SJSA1 (cell line): ENCODE data around the gene CDKAL1. TPM values are rescaled to one million over a fixed set of nuclear protein-coding genes. Genes with fewer than 3 reads are reported as not detected.

Experiments
- DNase-seq, 2 experiments: peaks; one replicate each; pipeline ENCODE4 v3.0.0-alpha.2; 2015 to 2020; ENCODE audit warnings: low spot score in 2 of 2, low read depth in 1 of 2
- H3K27ac ChIP-seq: fragments of 250-450 bp; sonication (Bioruptor Pico); 2 replicates; pipeline ENCODE4 v1.5.1; 2020; ENCODE audit warnings: mild to moderate bottlenecking, moderate library complexity
- H3K27me3 ChIP-seq: fragments of 250-450 bp; sonication (Bioruptor Pico); replicated peaks from 2 replicates; pipeline ENCODE4 v1.5.1; 2020; ENCODE audit warnings: mild to moderate bottlenecking, moderate library complexity
- H3K36me3 ChIP-seq: fragments of 250-450 bp; sonication (Bioruptor Pico); 2 replicates; pipeline ENCODE4 v1.5.1; 2020; ENCODE audit warnings: mild to moderate bottlenecking
- H3K4me1 ChIP-seq: fragments of 250-450 bp; sonication (Bioruptor Pico); replicated peaks from 2 replicates; pipeline ENCODE4 v1.6.1; 2021; ENCODE audit warnings: mild to moderate bottlenecking
- H3K4me3 ChIP-seq: fragments of 250-450 bp; sonication (Bioruptor Pico); 2 replicates; pipeline ENCODE4 v1.5.1; 2020; ENCODE audit warnings: mild to moderate bottlenecking
- H3K9me3 ChIP-seq: fragments of 250-450 bp; sonication (Bioruptor Pico); replicated peaks from 2 replicates; pipeline ENCODE4 v1.5.1; 2020; ENCODE audit warnings: mild to moderate bottlenecking
- total RNA-seq: library from RNA; depleted of rRNA; stranded (reverse); fragments of >200 nt; shearing (Covaris generic); gene quantifications from 2 replicates; pipeline ENCODE4 v1.2.3, GENCODE V29; 2014

The CDKAL1 gene
- total RNA-seq, 1 experiment from 2014 or later = 25.7 TPM

GRCh38 chr6:21259660-21260059 lies 725.4 kb downstream of the CDKAL1 start:
- Histone ChIP-seq H3K4me1 (no peaks in the 10 kb centered on the region), H3K9me3 (no peaks in the 10 kb centered on the region), H3K36me3 (no peaks in the 10 kb centered on the region), H3K27ac (no peak overlapping the region), H3K27me3 (no peaks in the 10 kb centered on the region), H3K4me3 (no peak overlapping the region)
- DNase-seq = no peak

- no peaks in the 10 kb centered on the region for H3K9me3 ChIP-seq
- DNase-seq = no peak
- no peak overlapping the region for H3K4me3 ChIP-seq
- no peak overlapping the region for H3K27ac ChIP-seq
- H3K4me1 ChIP-seq = peaks cover 12% of the 10 kb centered on the region
- no peaks in the 10 kb centered on the region for H3K27me3 ChIP-seq
- H3K36me3 ChIP-seq = no peaks in the 10 kb centered on the region
These were observed 728.2 kb downstream of the CDKAL1 start for GRCh38 chr6:21262504-21262903.

- Histone ChIP-seq H3K4me1 (peaks cover 12% of the 10 kb centered on the region), H3K4me3 (no peak overlapping the region), H3K27ac (no peak overlapping the region), H3K27me3 (no peaks in the 10 kb centered on the region), H3K9me3 (no peaks in the 10 kb centered on the region), H3K36me3 (no peaks in the 10 kb centered on the region)
- DNase-seq = no peak
These were observed 729.5 kb downstream of the CDKAL1 start for GRCh38 chr6:21263531-21264287.

- peaks cover 12% of the 10 kb centered on the region for H3K4me1 ChIP-seq
- no peaks in the 10 kb centered on the region for H3K36me3 ChIP-seq
- H3K4me3 ChIP-seq = no peak overlapping the region
- no peaks in the 10 kb centered on the region for H3K9me3 ChIP-seq
- no peaks in the 10 kb centered on the region for H3K27me3 ChIP-seq
- no peak overlapping the region for H3K27ac ChIP-seq
- DNase-seq = no peak
These were observed 730.2 kb downstream of the CDKAL1 start for GRCh38 chr6:21264288-21265033.

GRCh38 chr6:21265034-21265729 lies 730.9 kb downstream of the CDKAL1 start:
- no peaks in the 10 kb centered on the region for H3K9me3 ChIP-seq
- DNase-seq = no peak
- no peak overlapping the region for H3K27ac ChIP-seq
- no peaks in the 10 kb centered on the region for H3K36me3 ChIP-seq
- H3K4me3 ChIP-seq = no peak overlapping the region
- H3K4me1 ChIP-seq = peaks cover 12% of the 10 kb centered on the region
- H3K27me3 ChIP-seq = no peaks in the 10 kb centered on the region

- H3K27me3 ChIP-seq = no peaks in the 10 kb centered on the region
- DNase-seq = peak in 1 of 2 experiments; percentile 8
- H3K27ac ChIP-seq = no peak overlapping the region
- H3K36me3 ChIP-seq = no peaks in the 10 kb centered on the region
- H3K4me3 ChIP-seq = no peak overlapping the region
- H3K4me1 ChIP-seq = peaks cover 12% of the 10 kb centered on the region
- no peaks in the 10 kb centered on the region for H3K9me3 ChIP-seq
These were observed 731.4 kb downstream of the CDKAL1 start for GRCh38 chr6:21265730-21266044.

- Histone ChIP-seq H3K9me3 (no peaks in the 10 kb centered on the region), H3K27ac (no peak overlapping the region), H3K4me3 (no peak overlapping the region), H3K4me1 (peaks cover 4% of the 10 kb centered on the region), H3K27me3 (no peaks in the 10 kb centered on the region), H3K36me3 (no peaks in the 10 kb centered on the region)
- DNase-seq = no peak
These were observed 736.5 kb downstream of the CDKAL1 start for GRCh38 chr6:21270636-21271201.

- Histone ChIP-seq H3K27me3 (no peaks in the 10 kb centered on the region), H3K9me3 (no peaks in the 10 kb centered on the region), H3K4me3 (no peak overlapping the region), H3K27ac (no peak overlapping the region), H3K4me1 (no peaks in the 10 kb centered on the region), H3K36me3 (no peaks in the 10 kb centered on the region)
- DNase-seq = no peak
These were observed 737.3 kb downstream of the CDKAL1 start for GRCh38 chr6:21271428-21272155.

GRCh38 chr6:21273451-21273850 lies 739.2 kb downstream of the CDKAL1 start:
- no peak overlapping the region for H3K27ac ChIP-seq
- no peak for DNase-seq
- H3K27me3 ChIP-seq = no peaks in the 10 kb centered on the region
- no peaks in the 10 kb centered on the region for H3K4me1 ChIP-seq
- no peaks in the 10 kb centered on the region for H3K9me3 ChIP-seq
- H3K36me3 ChIP-seq = no peaks in the 10 kb centered on the region
- no peak overlapping the region for H3K4me3 ChIP-seq

GRCh38 chr6:21274851-21275250 lies 740.6 kb downstream of the CDKAL1 start:
- Histone ChIP-seq H3K27me3 (no peaks in the 10 kb centered on the region), H3K27ac (no peak overlapping the region), H3K4me1 (no peaks in the 10 kb centered on the region), H3K36me3 (no peaks in the 10 kb centered on the region), H3K9me3 (no peaks in the 10 kb centered on the region), H3K4me3 (no peak overlapping the region)
- DNase-seq = no peak

GRCh38 chr6:21277601-21278374 lies 743.5 kb downstream of the CDKAL1 start:
- H3K4me3 ChIP-seq = no peak overlapping the region

GRCh38 chr6:21278375-21278745 lies 744.1 kb downstream of the CDKAL1 start:
- Histone ChIP-seq H3K27ac (no peak overlapping the region), H3K9me3 (no peaks in the 10 kb centered on the region), H3K4me1 (no peaks in the 10 kb centered on the region), H3K27me3 (no peaks in the 10 kb centered on the region), H3K4me3 (no peak overlapping the region), H3K36me3 (no peaks in the 10 kb centered on the region)
- no peak for DNase-seq

More at GRCh38 chr6:21277601-21278374, 743.5 kb downstream of the CDKAL1 start:
- Histone ChIP-seq H3K9me3 (no peaks in the 10 kb centered on the region), H3K27me3 (no peaks in the 10 kb centered on the region), H3K27ac (no peak overlapping the region), H3K36me3 (no peaks in the 10 kb centered on the region), H3K4me1 (no peaks in the 10 kb centered on the region)
- DNase-seq = no peak

- no peak overlapping the region for H3K27ac ChIP-seq
- DNase-seq = no peak
- no peak overlapping the region for H3K4me3 ChIP-seq
- no peaks in the 10 kb centered on the region for H3K36me3 ChIP-seq
- no peaks in the 10 kb centered on the region for H3K9me3 ChIP-seq
- H3K27me3 ChIP-seq = no peaks in the 10 kb centered on the region
- no peaks in the 10 kb centered on the region for H3K4me1 ChIP-seq
These were observed 745.4 kb downstream of the CDKAL1 start for GRCh38 chr6:21279619-21280018.
